ENCODE measurements around the gene CFAP92.
"Not testable (repeated sequence)": the region's sequence is repeated elsewhere in the genome, so short reads cannot be mapped to it uniquely, and the experiment has no call there.

CFAP92 gene

GRCh38 chr3:128902426-128902825 is 91.5 kb downstream of the CFAP92 start:
- DNase-seq (ENCODE audit: low read depth in 2 of 2) = no peak

- no peak for DNase-seq (ENCODE audit: low read depth in 2 of 2)
Observed at GRCh38 chr3:128895843-128896697, 97.8 kb downstream of the CFAP92 start.

- no peak for DNase-seq (ENCODE audit: low read depth in 2 of 2)
Observed at GRCh38 chr3:128889139-128889894, 104.6 kb downstream of the CFAP92 start.

GRCh38 chr3:128884992-128885391 is 108.9 kb downstream of the CFAP92 start:
- no peak for DNase-seq (ENCODE audit: low read depth in 2 of 2)

- no peak for DNase-seq (ENCODE audit: low read depth in 2 of 2)
Observed at GRCh38 chr3:128882719-128883118, 111.2 kb downstream of the CFAP92 start.

GRCh38 chr3:128881576-128881975 is 112.3 kb downstream of the CFAP92 start:
- no peak for DNase-seq (ENCODE audit: low read depth in 2 of 2)

GRCh38 chr3:128880455-128880854 is 113.4 kb downstream of the CFAP92 start:
- not testable (repeated sequence) for DNase-seq (ENCODE audit: low read depth in 2 of 2)

- no peak for DNase-seq (ENCODE audit: low read depth in 2 of 2)
Observed at GRCh38 chr3:128879991-128880390, 113.9 kb downstream of the CFAP92 start.

GRCh38 chr3:128879125-128879969 is 114.5 kb downstream of the CFAP92 start, which contains the start of gene ACAD9:
ACAD9 (plus strand) TSS chr3:128879620; CDS start chr3:128879692, 72 bp downstream.
- peak; percentile 96 for DNase-seq (ENCODE audit: low read depth in 2 of 2)

- DNase-seq (ENCODE audit: low read depth in 2 of 2) = peak; percentile 7 to 16
Observed at GRCh38 chr3:128878556-128879124, 115.2 kb downstream of the CFAP92 start.

- DNase-seq (ENCODE audit: low read depth in 2 of 2) = no peak
Observed at GRCh38 chr3:128878011-128878457, 115.8 kb downstream of the CFAP92 start.

GRCh38 chr3:128875556-128876120 is 118.2 kb downstream of the CFAP92 start:
- peak; percentile 47 to 55 for DNase-seq (ENCODE audit: low read depth in 2 of 2)

- no peak for DNase-seq (ENCODE audit: low read depth in 2 of 2)
Observed at GRCh38 chr3:128874481-128875180, 119.2 kb downstream of the CFAP92 start.

- DNase-seq (ENCODE audit: low read depth in 2 of 2) = no peak
Observed at GRCh38 chr3:128873244-128874022, 120.4 kb downstream of the CFAP92 start.

- no peak for DNase-seq (ENCODE audit: low read depth in 2 of 2)
Observed at GRCh38 chr3:128872744-128873143, 121.1 kb downstream of the CFAP92 start.

- DNase-seq (ENCODE audit: low read depth in 2 of 2) = no peak
Observed at GRCh38 chr3:128872282-128872681, 121.6 kb downstream of the CFAP92 start.

GRCh38 chr3:128870347-128870746 is 123.5 kb downstream of the CFAP92 start:
- no peak for DNase-seq (ENCODE audit: low read depth in 2 of 2)

- no peak for DNase-seq (ENCODE audit: low read depth in 2 of 2)
Observed at GRCh38 chr3:128867200-128868125, 126.4 kb downstream of the CFAP92 start.
